ENCODE data around the gene RTN1. TPM values are rescaled to one million over a fixed set of nuclear protein-coding genes. Genes with fewer than 3 reads are reported as not detected.
"Not testable (repeated sequence)": the region's sequence is repeated elsewhere in the genome, so short reads cannot be mapped to it uniquely, and the experiment has no call there.

Gene RTN1
- total RNA-seq, 1 experiment from 2014 or later = 2.8 TPM

DNA sequence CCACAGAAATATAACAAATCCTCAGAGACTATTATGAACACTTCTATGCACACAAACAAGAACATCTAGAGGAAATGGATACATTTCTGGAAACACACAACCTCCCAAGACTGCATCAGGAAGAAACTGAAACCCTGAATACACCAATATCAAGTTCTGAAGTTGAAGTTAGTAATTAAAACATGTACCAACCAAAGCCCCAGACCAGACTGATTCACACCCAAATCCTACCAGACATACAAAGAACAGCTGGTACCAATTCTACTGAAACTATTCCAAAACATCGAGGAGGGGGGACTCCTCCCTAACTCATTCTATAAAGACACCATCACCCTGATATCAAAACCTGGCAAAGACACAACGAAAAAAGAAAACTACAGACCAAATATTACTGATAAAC is 179.3 kb downstream of the RTN1 start:
- no peaks in the 10 kb centered on the region for H3K36me3 ChIP-seq
- no peaks in the 10 kb centered on the region for H3K9me3 ChIP-seq
- DNase-seq = no peak
- no peak overlapping the region for H3K4me3 ChIP-seq
- H3K27me3 ChIP-seq = no peaks in the 10 kb centered on the region

DNA sequence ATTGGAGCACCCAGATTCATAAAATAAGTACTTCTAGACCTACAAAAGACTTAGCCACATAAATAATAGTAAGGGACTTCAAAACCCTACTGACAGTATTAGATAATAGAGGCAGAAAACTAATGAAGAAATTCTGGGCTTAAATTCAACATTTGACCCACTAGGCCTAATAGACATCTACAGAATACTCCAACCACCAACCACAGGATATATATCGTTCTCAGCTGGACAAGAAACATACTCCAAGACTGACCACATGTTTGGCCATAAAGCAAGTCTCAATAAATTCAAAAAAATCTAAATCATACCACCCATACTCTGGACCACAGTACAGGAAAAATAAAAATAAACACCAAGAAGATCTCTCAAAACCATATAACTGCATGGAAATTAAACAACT is 180.2 kb downstream of the RTN1 start:
- Histone ChIP-seq H3K4me3 (no peak overlapping the region), H3K27me3 (no peaks in the 10 kb centered on the region), H3K9me3 (no peaks in the 10 kb centered on the region), H3K36me3 (no peaks in the 10 kb centered on the region)
- DNase-seq = no peak

DNA sequence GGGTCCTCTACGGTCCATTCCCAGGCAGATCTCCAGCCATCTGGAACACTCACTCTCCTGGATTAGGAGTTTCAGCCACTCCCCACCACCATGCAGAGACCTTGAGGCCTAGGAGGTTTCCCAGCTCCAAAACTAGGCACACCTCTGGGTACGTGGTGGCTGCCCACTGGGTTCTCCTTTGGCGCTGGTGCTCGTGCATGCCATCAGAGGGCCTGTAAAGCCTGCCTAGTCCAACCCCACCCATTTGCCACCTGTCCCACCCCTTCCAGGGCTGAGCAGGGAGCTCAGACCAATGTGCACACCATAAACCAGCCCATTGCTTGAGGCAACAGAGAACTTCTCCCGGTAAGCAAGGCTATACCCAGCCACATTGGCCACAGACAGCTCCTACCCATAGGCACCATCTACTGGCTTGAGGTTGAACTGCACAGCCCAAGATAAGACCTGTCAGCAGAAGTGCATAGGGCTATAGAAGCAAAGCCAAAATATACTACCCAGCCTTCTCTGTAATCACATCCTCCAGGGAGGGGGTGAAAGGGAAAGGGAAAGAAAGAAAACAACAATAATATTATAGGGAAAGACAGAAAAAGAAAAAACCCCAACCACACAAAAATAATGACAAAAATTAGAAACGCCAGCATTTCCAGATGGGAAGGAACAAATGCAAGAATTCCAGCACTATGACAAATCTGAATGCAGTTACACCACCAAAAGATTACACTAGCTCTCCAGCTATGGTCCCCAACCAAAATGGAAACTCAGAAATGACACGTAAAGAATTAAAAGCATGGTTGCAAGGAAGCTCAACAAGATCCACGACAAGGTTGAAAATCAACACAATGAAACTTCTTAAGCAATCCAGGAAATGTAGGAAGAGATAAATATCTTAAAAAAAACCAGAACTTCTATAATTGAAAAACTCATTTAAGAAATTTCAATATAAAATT is 182.1 kb downstream of the RTN1 start:
- peak; percentile 13 for DNase-seq
- Histone ChIP-seq H3K4me3 (no peak overlapping the region), H3K9me3 (0 out of 2 replicates have a peak, but pooled peaks cover 2% of the 10 kb centered on the region), H3K27me3 (no peaks in the 10 kb centered on the region), H3K36me3 (no peaks in the 10 kb centered on the region)

DNA sequence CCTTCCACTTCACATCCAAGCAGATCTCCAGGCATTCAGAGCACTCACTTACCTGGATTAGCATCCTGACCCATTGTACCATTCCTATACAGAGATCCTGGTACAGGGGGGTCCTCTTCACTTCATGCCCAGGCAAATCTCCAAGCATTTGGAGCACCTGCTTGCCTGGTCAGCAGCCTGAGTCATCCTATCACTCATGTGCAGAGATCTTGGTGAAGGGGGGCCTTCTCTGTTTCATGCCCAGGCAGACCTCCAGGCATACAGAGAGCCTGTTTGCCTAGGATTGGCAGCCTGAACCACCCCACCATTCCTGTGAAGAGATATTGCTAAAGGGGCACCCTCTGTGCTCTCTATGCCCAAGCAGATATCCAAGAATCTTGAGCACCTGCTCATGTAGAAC is 182.9 kb downstream of the RTN1 start:
- Histone ChIP-seq H3K27me3 (no peaks in the 10 kb centered on the region), H3K9me3 (peaks cover 2% of the 10 kb centered on the region; the same call in 1 of the 2 replicates), H3K4me3 (no peak overlapping the region), H3K36me3 (no peaks in the 10 kb centered on the region)
- no peak for DNase-seq

DNA sequence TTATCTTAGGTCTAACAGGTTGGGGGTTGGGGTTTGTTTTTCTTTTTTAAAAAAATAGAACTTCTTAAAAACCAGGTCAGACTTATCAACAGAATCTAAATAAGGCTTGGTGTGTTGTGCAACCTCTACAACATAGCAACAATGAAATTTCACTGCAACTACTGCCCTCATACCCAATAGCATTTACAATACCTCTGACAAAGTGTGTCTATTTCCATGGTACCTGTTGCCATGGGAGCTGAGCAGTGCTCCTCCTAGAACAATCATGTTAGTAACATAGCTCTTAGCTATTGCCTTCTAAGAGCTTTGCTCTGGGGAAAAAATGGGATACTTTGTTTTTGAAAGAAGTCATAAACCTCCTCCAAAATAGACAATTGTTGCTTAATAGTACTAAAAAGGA is 190.7 kb downstream of the RTN1 start:
- Histone ChIP-seq H3K27me3 (no peaks in the 10 kb centered on the region), H3K4me3 (no peak overlapping the region), H3K9me3 (peaks cover 4% of the 10 kb centered on the region; the same call in 1 of the 2 replicates), H3K36me3 (no peaks in the 10 kb centered on the region)
- DNase-seq = no peak

DNA sequence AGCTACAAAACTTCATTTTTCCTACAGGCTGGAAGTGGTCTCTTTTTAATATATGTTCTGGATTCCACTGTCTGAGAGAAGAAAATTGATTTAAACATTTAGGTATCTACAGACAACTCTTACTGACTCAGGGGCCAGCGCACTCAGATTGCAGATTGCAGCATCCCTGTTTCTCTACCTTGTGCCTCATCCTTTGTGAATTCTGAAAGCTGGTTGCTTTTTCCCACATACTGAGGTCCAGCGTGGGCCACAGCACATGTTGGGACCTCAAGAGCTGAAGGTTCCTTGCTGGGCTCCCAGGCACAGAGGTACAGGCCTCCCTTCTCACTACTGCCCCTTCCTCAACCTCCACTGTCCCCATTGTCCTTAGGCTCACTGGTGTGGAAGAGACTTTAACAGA is 192.2 kb downstream of the RTN1 start:
- peaks cover 4% of the 10 kb centered on the region; the same call in 1 of the 2 replicates for H3K9me3 ChIP-seq
- no peaks in the 10 kb centered on the region for H3K27me3 ChIP-seq
- no peaks in the 10 kb centered on the region for H3K36me3 ChIP-seq
- H3K4me3 ChIP-seq = no peak overlapping the region
- DNase-seq = no peak

DNA sequence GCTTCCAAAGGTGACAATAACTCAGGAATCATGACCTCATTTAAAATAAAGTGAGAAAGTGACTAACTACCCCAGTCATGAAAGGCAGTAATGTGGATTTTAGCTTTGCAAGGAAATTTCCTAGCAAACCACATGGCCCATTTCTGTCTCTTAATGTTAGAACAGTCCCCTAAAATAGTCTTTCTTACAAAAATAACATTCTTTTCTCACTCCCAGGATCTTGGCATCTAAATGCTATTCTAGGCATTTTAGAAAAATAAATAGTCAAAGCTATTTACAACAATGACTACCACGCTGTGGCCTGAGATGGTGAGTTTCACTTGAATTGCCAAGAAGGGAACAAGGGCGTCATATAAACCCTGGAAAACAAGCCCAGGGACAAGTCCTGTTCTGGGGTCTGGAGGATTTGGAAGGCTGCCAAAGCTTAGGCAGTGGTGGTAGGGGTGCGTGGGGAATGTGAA is 192.8 kb downstream of the RTN1 start:
- Histone ChIP-seq H3K9me3 (peaks cover 4% of the 10 kb centered on the region; the same call in 1 of the 2 replicates), H3K36me3 (no peaks in the 10 kb centered on the region), H3K27me3 (no peaks in the 10 kb centered on the region), H3K4me3 (no peak overlapping the region)
- peak; percentile 17 for DNase-seq

DNA sequence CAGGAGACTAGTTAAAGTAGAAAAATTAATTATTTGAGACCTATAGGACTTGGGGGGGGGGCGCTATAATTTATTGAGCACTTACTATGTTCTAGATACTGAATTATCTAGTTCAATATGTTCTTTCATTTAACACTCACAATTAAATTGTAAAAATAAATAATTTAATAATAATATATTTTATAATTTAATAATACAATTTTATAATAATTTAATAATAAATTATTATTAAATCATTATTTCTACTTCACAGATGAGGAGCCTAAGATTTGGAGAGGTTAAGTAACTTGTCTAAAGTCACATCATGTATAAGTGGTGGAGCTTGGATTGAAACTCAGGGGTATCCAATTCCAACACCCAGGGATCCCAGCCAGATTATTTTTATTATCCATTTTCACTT is 195.2 kb downstream of the RTN1 start:
- no peak for DNase-seq
- Histone ChIP-seq H3K4me3 (no peak overlapping the region), H3K9me3 (no peaks in the 10 kb centered on the region), H3K27me3 (no peaks in the 10 kb centered on the region), H3K36me3 (no peaks in the 10 kb centered on the region)

DNA sequence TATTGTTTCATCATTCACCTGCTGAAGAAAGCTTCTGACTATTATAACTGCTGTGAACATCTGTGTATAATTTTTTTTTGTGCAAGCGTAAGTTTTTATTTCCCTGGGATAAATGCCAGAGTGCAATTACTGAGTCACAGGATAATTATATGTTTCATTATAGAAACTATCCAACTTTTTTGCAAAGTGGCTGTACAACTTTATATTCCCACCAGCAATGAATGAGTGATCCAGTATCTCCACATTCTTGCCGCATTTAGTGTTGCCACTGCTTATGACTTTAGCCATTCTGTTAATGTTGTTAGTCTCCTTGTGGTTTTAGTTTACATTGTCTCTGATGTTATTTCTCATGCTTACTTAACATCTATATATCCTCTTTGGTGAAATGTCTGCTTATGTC is 205.8 kb downstream of the RTN1 start:
- H3K27me3 ChIP-seq = no peaks in the 10 kb centered on the region
- H3K9me3 ChIP-seq = no peaks in the 10 kb centered on the region; the same call in 1 of the 2 replicates
- no peak overlapping the region for H3K4me3 ChIP-seq
- no peaks in the 10 kb centered on the region for H3K36me3 ChIP-seq
- peak; percentile 8 for DNase-seq

DNA sequence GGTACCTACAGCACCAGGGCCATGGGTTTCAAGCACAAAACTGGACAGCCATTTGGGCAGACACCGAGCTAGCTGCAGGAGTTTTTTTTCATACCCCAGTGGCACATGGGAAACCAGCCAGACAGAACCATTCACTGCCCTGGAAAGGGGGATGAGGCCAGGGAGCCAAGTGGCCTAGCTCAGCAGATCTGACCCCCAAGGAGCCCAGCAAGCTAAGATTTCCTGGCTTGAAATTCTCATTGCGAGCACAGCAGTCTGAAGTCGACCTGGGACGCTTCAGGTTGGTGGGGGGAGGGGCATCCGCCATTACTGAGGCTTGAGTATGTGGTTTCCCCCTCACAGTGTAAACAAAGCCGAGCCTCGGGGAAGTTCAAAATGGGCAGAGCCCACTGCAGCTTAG is 212.8 kb downstream of the RTN1 start:
- Histone ChIP-seq H3K27me3 (no peaks in the 10 kb centered on the region), H3K9me3 (no peaks in the 10 kb centered on the region), H3K36me3 (no peaks in the 10 kb centered on the region), H3K4me3 (no peak overlapping the region)
- no peak for DNase-seq

DNA sequence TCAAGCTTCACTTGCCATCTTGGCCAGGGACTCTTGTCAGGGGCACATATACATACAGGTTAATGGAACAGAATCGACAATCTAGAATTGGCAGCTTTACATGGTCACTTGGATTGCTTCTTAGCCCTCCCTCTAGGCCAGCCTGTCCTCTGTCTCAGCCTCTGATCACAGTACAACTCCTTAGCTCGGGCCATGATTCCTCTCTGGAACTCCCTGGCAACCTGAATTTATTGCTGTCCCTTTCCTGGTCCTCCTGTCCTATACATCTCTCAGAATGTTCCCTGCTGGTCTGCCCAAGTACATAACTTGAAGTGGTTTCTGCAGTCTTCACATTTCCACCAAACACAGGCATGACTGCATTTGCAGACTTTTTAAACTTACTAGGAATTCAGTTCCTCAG is 214.1 kb downstream of the RTN1 start:
- H3K27me3 ChIP-seq = no peaks in the 10 kb centered on the region
- no peaks in the 10 kb centered on the region for H3K9me3 ChIP-seq
- no peak overlapping the region for H3K4me3 ChIP-seq
- no peak for DNase-seq
- H3K36me3 ChIP-seq = no peaks in the 10 kb centered on the region

DNA sequence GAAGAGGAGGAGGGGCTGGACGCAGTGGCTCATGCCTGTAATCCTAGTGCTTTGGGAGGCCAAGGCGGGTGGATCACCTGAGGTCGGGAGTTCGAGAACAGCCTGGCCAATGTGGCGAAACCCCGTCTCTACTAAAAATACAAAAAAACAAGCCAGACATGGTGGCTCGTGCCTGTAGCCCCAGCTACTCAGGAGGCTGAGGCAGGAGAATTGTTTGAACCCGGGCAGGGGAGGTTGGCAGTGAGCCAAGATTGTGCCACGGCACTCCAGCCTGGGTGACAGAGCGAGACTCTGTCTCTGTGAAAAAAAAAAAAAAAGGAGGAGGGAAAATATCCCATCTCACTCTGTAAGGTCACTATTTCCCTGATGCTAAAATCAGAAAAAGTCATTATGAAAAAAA is 216.4 kb downstream of the RTN1 start:
- not testable (repeated sequence) for H3K36me3 ChIP-seq, DNase-seq, H3K9me3 ChIP-seq, H3K27me3 ChIP-seq, H3K4me3 ChIP-seq

DNA sequence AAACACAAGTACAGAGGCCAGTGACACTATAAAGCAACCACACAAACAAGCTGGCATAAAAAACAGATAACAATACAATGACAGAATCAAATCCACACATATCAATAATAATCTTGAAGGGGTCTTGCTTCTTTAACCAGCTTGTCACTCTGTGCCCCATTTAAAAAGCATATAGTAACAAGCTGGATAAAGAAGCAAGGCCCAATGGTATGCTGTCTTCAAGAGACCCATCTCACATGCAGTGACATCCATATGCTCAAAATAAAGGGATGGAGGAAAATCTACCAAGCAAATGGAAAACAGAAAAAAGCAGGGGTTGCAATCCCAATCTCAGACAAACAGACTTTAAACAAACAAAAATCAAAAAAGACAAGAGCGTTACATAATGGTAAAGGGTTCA is 223.7 kb downstream of the RTN1 start:
- not testable (repeated sequence) for H3K36me3 ChIP-seq, DNase-seq, H3K9me3 ChIP-seq, H3K4me3 ChIP-seq, H3K27me3 ChIP-seq

DNA sequence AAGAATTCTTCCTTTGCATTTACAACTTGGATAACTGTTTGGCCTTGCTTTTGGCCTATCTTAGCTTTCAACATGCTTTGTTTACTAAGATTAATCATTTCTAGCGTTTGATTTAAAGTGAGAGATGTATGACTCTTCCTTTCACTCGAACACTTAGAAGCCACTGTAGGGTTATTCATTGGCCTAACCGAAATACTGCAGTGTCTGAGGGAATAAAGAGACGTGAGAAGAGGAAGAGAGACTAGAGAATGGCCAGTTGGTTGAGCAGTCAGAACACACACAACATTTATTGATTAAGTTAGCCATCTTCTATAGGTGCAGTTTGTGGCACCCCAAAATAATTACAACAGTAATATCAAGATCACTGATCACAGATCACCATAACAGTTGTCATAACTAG is 231.7 kb downstream of the RTN1 start:
- H3K36me3 ChIP-seq = no peaks in the 10 kb centered on the region

DNA sequence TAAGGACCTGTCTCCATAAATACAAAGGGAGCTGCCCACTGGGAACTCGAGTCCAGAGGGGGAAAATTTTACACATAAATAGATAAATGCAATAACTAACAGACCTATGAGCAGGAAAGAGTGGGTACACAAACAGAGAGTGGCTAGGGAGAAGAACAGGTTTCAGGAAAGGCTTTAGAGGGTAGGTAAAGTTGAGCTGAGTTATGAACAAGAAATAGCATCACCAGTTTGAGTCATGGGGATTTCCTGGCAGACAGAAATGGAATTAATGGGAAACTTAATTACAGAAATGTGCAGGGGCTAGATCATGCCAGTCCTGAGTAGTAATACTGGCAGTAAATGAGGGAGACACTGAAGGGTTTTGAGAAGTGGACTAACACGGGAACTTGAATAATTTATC is 236.0 kb downstream of the RTN1 start:
- peaks cover 4% of the 10 kb centered on the region; the same call in 1 of the 2 replicates for H3K9me3 ChIP-seq
- no peak overlapping the region for H3K4me3 ChIP-seq
- no peaks in the 10 kb centered on the region for H3K27me3 ChIP-seq
- H3K36me3 ChIP-seq = no peaks in the 10 kb centered on the region
- no peak for DNase-seq

More for the DNA sequence above, 231.7 kb downstream of the RTN1 start:
- Histone ChIP-seq H3K4me3 (no peak overlapping the region), H3K9me3 (peaks cover 4% of the 10 kb centered on the region; the same call in 1 of the 2 replicates), H3K27me3 (no peaks in the 10 kb centered on the region)
- no peak for DNase-seq

DNA sequence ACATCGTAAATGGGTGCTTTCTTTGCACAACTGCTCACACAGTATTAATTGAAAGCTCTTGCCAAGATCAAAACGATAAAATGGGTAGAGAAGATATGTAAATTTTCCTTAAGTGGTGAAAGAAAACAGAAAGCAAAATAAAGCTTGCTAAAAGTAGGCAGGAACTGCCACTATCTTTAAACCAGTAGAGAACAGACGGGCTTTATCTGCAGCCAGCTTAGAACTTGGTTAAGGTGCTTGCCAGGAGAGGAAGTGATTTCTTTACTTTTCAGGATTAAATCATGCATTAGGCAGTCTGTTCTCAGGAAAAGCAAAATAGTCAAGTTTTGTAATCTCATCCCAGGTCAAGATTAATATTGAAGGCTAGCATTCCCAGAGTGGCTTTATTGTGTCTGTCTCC is 237.1 kb downstream of the RTN1 start:
- DNase-seq = no peak
- Histone ChIP-seq H3K36me3 (no peaks in the 10 kb centered on the region), H3K4me3 (no peak overlapping the region), H3K27me3 (no peaks in the 10 kb centered on the region; the same call in 1 of the 2 replicates), H3K9me3 (peaks cover 4% of the 10 kb centered on the region; the same call in 1 of the 2 replicates)

DNA sequence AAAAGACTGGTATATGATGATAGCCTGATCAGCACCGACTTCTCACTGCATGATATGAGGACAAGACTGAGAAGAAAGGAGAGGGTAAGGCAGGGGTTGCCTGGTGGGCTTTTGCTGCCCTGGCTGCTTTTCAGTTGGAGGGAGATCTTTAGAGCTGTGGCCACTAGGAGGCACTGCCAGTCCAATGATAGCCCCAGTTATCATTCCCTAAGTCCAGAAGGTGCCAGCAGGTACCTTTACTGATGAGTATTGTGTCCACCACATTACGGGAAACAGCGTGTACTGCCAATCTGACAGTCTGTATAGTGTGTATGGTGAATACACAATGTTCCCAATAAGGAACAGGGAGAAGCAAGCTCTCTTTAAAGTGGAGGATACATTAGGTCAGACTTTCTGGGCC is 238.2 kb downstream of the RTN1 start:
- Histone ChIP-seq H3K4me3 (no peak overlapping the region), H3K9me3 (peaks cover 4% of the 10 kb centered on the region; the same call in 1 of the 2 replicates), H3K27me3 (no peaks in the 10 kb centered on the region; the same call in 1 of the 2 replicates), H3K36me3 (no peaks in the 10 kb centered on the region)
- DNase-seq = peak; percentile 2

DNA sequence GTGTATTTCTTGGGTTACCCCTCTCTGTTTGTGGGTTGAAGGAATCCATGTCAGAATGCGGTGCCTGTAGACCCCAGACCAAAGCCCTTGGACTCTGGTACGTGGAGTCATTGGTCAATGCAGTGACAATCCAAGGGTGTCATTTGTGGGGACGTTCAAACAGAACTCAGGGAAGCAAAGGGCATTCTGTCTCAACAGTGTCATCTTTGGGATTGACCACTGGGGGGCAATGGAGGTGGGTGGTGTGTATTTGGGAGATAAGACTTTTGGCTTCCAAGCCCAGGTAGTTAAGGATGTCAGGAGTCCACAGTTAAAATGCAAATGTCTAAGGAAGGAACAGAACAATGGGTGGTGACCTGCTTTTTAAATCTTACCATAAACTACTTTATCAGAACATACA is 239.3 kb downstream of the RTN1 start:
- peaks cover 4% of the 10 kb centered on the region; the same call in 1 of the 2 replicates for H3K9me3 ChIP-seq
- no peaks in the 10 kb centered on the region; the same call in 1 of the 2 replicates for H3K27me3 ChIP-seq
- H3K36me3 ChIP-seq = no peaks in the 10 kb centered on the region
- DNase-seq = no peak
- H3K4me3 ChIP-seq = no peak overlapping the region

Measured in MG63 (cell line).